ENCODE measurements around the gene PPP1R1B. TPM values are rescaled to one million over a fixed set of nuclear protein-coding genes. Genes with fewer than 3 reads are reported as not detected.

PPP1R1B gene
- total RNA-seq, 1 donor from 2014 or later, result 25.1 TPM

DNA sequence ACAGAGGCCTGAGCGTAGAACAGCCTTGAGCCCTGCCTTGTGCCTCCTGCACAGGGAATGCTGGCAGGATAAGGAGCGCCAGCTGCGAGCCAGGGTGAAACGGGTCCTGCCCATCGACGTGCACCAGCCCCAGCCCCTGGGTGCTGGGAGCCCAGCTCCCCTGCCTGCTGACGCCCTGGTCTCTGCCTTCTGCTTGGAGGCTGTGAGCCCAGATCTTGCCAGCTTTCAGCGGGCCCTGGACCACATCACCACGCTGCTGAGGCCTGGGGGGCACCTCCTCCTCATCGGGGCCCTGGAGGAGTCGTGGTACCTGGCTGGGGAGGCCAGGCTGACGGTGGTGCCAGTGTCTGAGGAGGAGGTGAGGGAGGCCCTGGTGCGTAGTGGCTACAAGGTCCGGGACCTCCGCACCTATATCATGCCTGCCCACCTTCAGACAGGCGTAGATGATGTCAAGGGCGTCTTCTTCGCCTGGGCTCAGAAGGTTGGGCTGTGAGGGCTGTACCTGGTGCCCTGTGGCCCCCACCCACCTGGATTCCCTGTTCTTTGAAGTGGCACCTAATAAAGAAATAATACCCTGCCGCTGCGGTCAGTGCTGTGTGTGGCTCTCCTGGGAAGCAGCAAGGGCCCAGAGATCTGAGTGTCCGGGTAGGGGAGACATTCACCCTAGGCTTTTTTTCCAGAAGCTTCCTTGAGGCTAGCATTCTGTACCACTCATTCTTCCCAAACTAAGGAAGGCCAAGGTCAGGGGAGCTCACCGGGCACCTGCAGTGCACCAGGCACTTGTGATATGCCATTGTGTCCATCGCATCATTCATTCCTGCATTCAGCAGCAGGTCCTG lies 43.4 kb downstream of the PPP1R1B start:
- Histone ChIP-seq H3K9me3 (no peaks in the 10 kb centered on the region), H3K4me1 (peaks cover 25% of the 10 kb centered on the region), H3K27ac (no peak overlapping the region), H3K27me3 (peaks cover 53% of the 10 kb centered on the region), H3K36me3 (no peaks in the 10 kb centered on the region), H3K4me3 (no peak overlapping the region)
- TF ChIP-seq, protein P1, sequence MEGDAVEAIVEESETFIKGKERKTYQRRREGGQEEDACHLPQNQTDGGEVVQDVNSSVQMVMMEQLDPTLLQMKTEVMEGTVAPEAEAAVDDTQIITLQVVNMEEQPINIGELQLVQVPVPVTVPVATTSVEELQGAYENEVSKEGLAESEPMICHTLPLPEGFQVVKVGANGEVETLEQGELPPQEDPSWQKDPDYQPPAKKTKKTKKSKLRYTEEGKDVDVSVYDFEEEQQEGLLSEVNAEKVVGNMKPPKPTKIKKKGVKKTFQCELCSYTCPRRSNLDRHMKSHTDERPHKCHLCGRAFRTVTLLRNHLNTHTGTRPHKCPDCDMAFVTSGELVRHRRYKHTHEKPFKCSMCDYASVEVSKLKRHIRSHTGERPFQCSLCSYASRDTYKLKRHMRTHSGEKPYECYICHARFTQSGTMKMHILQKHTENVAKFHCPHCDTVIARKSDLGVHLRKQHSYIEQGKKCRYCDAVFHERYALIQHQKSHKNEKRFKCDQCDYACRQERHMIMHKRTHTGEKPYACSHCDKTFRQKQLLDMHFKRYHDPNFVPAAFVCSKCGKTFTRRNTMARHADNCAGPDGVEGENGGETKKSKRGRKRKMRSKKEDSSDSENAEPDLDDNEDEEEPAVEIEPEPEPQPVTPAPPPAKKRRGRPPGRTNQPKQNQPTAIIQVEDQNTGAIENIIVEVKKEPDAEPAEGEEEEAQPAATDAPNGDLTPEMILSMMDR (IDR thresholded peaks at IDR 0.05), result no peak
- ATAC-seq (no peak), DNase-seq (peak; percentile 26)
- intact Hi-C loops (cut with DNase I), result no loop called here

DNA sequence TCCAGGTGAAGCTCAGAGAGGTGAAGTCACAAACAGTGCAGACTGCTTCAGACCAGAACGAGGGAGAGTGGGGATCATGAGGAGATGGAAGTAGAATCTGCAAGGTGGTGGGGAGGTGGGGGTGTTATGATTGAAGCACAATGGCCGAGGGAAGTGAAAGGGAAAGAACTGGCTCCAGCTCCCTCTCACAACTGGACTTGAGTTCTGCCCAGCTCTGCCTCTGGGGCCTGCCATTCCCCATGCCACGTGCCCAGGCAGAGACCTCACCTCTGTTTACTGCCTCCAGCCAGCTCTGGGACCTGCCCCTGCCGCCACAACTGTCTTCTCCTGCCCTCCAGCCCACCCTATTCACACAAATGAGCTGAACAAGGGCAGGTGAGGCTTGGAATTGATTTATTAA lies 44.0 kb downstream of the PPP1R1B start:
- H3K4me1 ChIP-seq, result peaks cover 23% of the 10 kb centered on the region
- peak; percentile 46 for DNase-seq
- TF ChIP-seq, protein P1 (IDR thresholded peaks at IDR 0.05), result no peak
- no peaks in the 10 kb centered on the region for H3K36me3 ChIP-seq
- ATAC-seq, result no peak
- H3K9me3 ChIP-seq, result no peaks in the 10 kb centered on the region
- H3K27ac ChIP-seq, result no peak overlapping the region
- no peak overlapping the region for H3K4me3 ChIP-seq
- intact Hi-C loops (cut with DNase I), result no loop called here
- H3K27me3 ChIP-seq, result peaks cover 53% of the 10 kb centered on the region

DNA sequence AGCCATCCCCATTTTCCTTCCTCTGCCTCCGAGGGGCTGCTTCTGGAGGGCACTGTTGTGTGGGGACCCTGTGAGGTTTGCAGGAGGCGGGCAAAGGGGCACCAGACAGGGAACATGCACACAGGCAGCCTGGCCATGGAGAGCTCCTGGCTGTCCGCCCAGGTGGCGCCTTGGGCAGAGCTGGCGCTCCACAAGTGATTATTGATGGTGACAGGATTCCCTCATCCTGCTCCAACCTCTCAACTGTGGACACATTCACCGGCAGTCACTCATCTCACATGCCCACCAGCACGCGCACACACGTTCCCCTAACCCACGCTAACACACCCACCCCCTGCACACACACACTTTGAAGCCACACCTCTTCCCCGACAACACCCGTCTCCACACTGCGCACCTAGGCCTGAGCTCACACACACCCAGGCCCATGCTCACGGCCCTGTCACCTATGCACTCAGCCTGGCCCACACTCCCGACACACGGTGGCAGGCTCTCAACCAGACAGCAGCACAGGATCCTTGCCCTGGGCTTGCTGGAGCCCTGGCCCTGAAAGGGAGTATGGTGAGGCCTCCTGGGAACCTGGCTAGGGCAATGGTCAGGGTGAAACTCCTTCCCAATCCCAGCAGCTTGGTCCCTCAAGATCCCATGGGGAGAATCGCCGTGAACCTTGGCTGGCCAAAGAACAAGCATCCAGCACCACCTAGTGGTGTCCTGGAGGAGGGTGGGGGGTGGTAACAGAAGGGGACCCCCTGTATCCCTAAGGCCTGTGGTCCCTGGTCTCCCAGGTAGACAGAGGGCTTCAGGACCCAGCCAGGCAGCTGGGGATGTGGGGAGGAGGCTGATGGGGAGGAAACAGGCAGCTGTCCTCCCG lies 45.1 kb downstream of the PPP1R1B start:
- intact Hi-C loops (cut with DNase I), result no loop called here
- Histone ChIP-seq H3K36me3 (no peaks in the 10 kb centered on the region), H3K9me3 (no peaks in the 10 kb centered on the region), H3K4me3 (no peak overlapping the region), H3K27ac (no peak overlapping the region), H3K4me1 (peaks cover 33% of the 10 kb centered on the region), H3K27me3 (peaks cover 46% of the 10 kb centered on the region)
- ATAC-seq, result peak; percentile 2
- TF ChIP-seq, protein P1 (IDR thresholded peaks at IDR 0.05), result peak; percentile 54
- peak; percentile 63 for DNase-seq

DNA sequence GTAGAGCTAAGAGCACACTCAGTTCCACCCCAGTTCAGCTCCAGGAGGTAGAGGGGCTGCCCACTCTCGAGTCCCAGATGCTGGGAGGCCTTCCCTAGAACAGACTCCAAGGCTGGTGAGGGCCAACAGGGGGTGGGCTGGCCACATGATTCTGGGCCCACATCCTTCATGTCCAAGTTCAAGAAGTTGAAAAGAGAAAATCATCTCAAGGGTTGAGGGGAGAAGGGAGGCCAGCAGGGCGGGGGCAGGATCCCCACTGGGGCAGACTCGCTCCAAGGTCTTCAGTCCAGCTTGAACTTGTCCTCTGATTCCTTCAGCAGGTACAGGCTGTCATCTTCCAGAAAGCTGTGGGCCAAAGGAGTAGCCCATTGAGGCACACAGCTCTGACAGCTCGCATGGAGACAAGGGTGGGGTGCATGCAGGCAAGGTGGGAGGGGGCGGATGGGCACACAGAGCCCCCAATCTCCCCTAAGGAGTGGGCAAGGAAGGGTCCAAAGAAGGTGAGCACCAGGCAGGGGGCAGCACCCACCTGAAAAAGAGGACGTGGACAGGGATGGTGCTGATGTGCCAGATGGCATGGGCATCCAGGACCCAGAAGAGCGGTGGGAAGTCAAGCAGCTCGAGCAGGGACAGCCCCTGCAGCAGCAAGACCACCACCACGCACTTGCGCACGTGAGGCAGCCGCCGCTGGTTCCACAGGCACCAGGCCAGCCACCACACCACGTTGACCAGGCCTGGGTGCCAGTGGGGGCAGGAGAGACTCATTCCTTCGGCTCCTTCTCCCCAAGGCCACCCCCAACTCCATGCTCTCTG lies 46.0 kb downstream of the PPP1R1B start:
- Histone ChIP-seq H3K36me3 (no peaks in the 10 kb centered on the region), H3K4me3 (no peak overlapping the region), H3K27me3 (peaks cover 39% of the 10 kb centered on the region), H3K27ac (no peak overlapping the region), H3K4me1 (peaks cover 30% of the 10 kb centered on the region), H3K9me3 (no peaks in the 10 kb centered on the region)
- DNase-seq (no peak), ATAC-seq (no peak)
- TF ChIP-seq, protein P1 (IDR thresholded peaks at IDR 0.05), result peak; percentile 2
- intact Hi-C loops (cut with DNase I), result no loop called here

DNA sequence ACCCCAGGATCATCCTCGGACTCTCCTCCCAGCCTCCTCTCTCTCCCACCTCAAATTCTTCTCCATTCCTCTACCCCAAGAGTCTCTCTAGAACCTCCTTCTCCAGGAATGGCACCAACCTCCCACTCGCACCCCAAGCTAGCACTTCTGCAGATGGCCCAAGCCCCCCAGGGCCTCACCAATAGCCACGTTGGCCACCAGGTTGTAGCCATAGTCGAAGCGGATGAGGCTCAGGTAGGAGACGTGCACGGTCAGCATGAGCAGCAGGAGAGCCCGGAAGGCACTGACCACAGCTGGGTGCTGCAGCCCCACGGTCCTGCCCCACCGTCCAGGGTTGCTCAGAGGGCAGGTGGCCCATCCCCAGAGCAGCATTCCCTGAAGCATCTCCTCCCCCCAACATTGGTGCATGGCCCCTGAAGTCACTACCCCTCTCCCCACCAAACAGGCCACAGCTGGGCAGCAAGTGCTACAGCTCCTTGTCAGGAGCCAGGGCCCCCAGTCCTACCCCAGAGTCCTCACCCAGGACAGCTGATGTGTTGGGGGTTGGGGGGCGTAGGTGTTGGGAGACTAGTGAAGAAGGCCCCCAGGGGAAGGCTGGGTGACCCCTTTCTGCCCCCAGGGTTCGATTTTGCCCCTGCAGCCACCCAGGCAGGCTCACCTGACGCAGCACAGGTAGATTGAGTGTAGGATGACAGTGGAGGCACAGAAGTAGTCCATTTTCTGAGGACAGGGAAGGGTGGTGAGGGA lies 46.8 kb downstream of the PPP1R1B start:
- H3K36me3 ChIP-seq, result no peaks in the 10 kb centered on the region
- H3K4me3 ChIP-seq, result no peak overlapping the region
- TF ChIP-seq, protein P1 (IDR thresholded peaks at IDR 0.05), result no peak
- intact Hi-C loops (cut with DNase I), result no loop called here
- ATAC-seq, result no peak
- no peaks in the 10 kb centered on the region for H3K9me3 ChIP-seq
- H3K27me3 ChIP-seq, result peaks cover 31% of the 10 kb centered on the region
- peak; percentile 54 for DNase-seq
- no peak overlapping the region for H3K27ac ChIP-seq
- H3K4me1 ChIP-seq, result peaks cover 27% of the 10 kb centered on the region
